ENCODE data around the gene RAMACL. TPM values are rescaled to one million over a fixed set of nuclear protein-coding genes. Genes with fewer than 3 reads are reported as not detected.

RAMACL gene
- total RNA-seq, 1 donor from 2014 or later, result 0.85 TPM

DNA sequence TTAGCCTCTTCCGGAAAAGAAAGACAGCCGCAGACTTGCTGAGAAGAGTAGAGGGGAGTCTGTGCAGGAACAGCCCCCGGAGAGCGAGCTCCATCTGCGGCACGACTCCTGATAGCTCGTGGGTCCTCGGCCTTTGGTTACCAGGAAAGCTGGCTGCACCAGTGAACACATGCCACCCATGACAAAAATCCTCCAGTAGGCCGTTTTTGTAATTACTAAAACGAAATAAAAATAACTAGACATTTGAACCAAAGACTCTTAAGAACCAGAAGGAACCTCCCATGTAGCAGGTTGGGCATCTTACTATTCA is 42.2 kb downstream of the RAMACL start:
- Mint-ChIP-seq H3K4me1 (ENCODE audit: unreplicated experiment) (peaks cover 30% of the 10 kb centered on the region), H3K27ac (no peak overlapping the region), H3K4me3 (no peak overlapping the region), H3K27me3 (no peaks in the 10 kb centered on the region), H3K36me3 (peaks cover 8% of the 10 kb centered on the region), H3K9me3 (no peaks in the 10 kb centered on the region)
- no peak for DNase-seq (ENCODE audit: extremely low spot score, unreplicated experiment)
- TF ChIP-seq, protein P1, sequence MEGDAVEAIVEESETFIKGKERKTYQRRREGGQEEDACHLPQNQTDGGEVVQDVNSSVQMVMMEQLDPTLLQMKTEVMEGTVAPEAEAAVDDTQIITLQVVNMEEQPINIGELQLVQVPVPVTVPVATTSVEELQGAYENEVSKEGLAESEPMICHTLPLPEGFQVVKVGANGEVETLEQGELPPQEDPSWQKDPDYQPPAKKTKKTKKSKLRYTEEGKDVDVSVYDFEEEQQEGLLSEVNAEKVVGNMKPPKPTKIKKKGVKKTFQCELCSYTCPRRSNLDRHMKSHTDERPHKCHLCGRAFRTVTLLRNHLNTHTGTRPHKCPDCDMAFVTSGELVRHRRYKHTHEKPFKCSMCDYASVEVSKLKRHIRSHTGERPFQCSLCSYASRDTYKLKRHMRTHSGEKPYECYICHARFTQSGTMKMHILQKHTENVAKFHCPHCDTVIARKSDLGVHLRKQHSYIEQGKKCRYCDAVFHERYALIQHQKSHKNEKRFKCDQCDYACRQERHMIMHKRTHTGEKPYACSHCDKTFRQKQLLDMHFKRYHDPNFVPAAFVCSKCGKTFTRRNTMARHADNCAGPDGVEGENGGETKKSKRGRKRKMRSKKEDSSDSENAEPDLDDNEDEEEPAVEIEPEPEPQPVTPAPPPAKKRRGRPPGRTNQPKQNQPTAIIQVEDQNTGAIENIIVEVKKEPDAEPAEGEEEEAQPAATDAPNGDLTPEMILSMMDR (conservative IDR thresholded peaks at IDR 0.05), result no peak

DNA sequence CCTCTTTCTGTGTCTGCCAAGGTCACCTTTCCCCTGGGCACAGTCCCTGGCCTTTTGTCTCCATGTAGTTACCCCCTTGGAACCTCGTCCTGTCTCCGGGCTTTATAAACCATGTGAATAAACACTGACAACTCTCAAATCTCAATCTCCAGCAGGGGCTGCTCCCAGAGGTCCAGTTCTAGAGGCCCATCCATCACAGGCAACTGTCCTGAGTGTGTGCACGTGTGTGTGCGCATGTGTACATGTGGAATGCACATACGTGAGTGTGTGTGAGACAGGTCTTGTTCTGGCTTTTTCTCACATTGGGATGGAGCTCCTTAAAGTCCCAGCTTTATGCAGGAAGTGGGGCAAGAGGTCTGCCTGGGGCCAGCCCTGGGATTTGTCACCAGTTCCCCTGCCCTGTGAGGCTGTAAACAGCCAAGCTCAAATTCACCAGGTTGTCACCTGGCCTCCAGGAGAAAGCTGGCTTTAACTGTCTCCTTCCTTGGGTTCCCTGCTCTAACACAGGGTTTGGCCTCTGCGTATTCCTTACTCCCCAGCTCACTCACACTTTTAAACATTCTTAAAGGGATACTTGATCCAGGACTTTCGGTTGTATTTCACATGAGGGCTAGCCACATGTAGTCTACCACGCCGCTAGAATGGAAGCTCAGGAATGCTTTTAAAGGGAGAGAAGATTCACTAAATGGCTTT is 42.7 kb downstream of the RAMACL start:
- H3K4me3 Mint-ChIP-seq, result no peak overlapping the region
- DNase-seq (ENCODE audit: extremely low spot score, unreplicated experiment), result no peak
- H3K36me3 Mint-ChIP-seq, result peaks cover 5% of the 10 kb centered on the region
- H3K27ac Mint-ChIP-seq, result no peak overlapping the region
- no peaks in the 10 kb centered on the region for H3K27me3 Mint-ChIP-seq
- TF ChIP-seq, protein P1 (conservative IDR thresholded peaks at IDR 0.05), result no peak
- H3K9me3 Mint-ChIP-seq, result no peaks in the 10 kb centered on the region
- H3K4me1 Mint-ChIP-seq (ENCODE audit: unreplicated experiment), result peaks cover 30% of the 10 kb centered on the region

DNA sequence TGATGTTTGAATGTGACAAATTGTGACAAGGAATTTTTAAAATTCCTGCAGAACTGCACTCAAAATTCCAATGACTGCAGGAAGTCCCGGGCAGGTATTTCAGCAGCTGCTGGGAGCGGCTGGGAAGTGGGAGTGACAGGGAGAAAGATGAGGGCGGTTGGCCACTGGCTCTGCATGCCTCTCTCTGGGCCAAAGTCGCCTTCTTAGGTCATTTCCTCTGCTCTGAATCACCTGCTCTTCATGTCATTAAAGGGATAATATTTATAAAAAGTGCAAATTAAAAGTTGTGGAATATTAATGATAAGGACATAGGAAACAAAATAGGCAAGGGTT is 43.9 kb downstream of the RAMACL start:
- TF ChIP-seq, protein P1 (conservative IDR thresholded peaks at IDR 0.05), result no peak
- Mint-ChIP-seq H3K27me3 (no peaks in the 10 kb centered on the region), H3K9me3 (no peaks in the 10 kb centered on the region), H3K4me1 (ENCODE audit: unreplicated experiment) (peaks cover 30% of the 10 kb centered on the region), H3K27ac (no peak overlapping the region), H3K36me3 (no peaks in the 10 kb centered on the region), H3K4me3 (no peak overlapping the region)
- DNase-seq (ENCODE audit: extremely low spot score, unreplicated experiment), result no peak

DNA sequence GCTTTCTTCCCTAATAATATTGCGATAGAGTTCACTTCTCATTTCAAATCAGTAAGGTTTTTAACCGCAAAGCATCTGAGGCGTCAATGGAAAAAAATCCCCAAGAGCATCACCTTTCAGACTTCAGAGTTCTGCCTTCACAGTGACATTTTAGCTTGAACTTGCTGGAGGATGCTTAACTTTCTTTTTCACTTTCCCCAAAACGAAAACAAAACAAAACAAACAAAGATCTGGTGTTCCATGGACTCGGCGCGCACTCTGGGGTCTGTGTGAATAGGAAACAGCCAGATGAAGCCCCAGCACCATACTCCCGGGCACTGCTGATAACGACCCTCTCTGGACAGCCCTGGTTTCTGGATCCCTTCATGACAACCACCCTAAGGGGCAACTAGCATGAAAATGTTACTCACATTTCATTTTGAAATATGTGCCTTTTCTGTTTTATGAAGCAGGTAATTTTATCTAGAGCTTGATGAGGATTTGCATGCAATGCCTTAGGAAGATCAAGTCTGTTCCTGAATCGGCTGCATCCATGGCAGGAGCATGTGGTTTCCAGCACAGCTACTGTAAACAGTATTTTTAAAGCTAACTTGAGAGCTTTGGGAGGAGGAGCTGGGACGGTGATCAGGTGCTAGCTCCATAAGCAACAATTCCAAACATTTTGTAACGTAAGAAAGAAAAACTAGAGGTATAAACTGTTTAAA is 44.5 kb downstream of the RAMACL start:
- no peaks in the 10 kb centered on the region for H3K27me3 Mint-ChIP-seq
- H3K9me3 Mint-ChIP-seq, result no peaks in the 10 kb centered on the region
- H3K27ac Mint-ChIP-seq, result no peak overlapping the region
- peaks cover 5% of the 10 kb centered on the region for H3K36me3 Mint-ChIP-seq
- DNase-seq (ENCODE audit: extremely low spot score, unreplicated experiment), result no peak
- TF ChIP-seq, protein P1 (conservative IDR thresholded peaks at IDR 0.05), result no peak
- no peak overlapping the region for H3K4me3 Mint-ChIP-seq
- peaks cover 30% of the 10 kb centered on the region for H3K4me1 Mint-ChIP-seq (ENCODE audit: unreplicated experiment)

DNA sequence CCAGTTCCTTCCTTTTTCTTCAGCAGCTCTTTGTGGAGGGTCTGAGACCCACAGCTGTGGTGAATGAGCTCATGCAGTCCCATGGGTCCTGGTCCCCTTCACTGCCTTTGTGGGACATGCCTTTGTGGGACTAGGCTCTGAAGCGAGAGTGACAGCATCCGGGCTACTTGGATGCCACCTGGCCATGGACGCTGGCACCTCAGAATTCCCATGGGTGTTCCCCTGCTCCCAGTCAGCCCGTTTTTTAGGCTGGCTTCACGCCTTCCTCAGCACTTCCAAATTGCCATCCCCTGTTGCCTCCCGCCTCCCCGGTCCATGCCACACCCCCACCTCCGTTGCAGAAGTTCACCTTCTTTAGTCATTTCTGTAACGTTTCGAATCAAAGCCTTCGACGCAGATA is 45.1 kb downstream of the RAMACL start:
- no peak overlapping the region for H3K27ac Mint-ChIP-seq
- DNase-seq (ENCODE audit: extremely low spot score, unreplicated experiment), result no peak
- H3K4me1 Mint-ChIP-seq (ENCODE audit: unreplicated experiment), result peaks cover 30% of the 10 kb centered on the region
- no peaks in the 10 kb centered on the region for H3K9me3 Mint-ChIP-seq
- TF ChIP-seq, protein P1 (conservative IDR thresholded peaks at IDR 0.05), result no peak
- peaks cover 6% of the 10 kb centered on the region for H3K36me3 Mint-ChIP-seq
- H3K27me3 Mint-ChIP-seq, result no peaks in the 10 kb centered on the region
- no peak overlapping the region for H3K4me3 Mint-ChIP-seq

Data from type B pancreatic cell (in vitro differentiated cells).